ENCODE results near the gene ANKLE2. TPM values are rescaled to one million over a fixed set of nuclear protein-coding genes. Genes with fewer than 3 reads are reported as not detected.
"Not testable (repeated sequence)": the region's sequence is repeated elsewhere in the genome, so short reads cannot be mapped to it uniquely, and the experiment has no call there.

Gene ANKLE2
- total and polyA plus RNA-seq, 3 donors from 2014 or later = 103 to 204 (median 120) TPM

DNA sequence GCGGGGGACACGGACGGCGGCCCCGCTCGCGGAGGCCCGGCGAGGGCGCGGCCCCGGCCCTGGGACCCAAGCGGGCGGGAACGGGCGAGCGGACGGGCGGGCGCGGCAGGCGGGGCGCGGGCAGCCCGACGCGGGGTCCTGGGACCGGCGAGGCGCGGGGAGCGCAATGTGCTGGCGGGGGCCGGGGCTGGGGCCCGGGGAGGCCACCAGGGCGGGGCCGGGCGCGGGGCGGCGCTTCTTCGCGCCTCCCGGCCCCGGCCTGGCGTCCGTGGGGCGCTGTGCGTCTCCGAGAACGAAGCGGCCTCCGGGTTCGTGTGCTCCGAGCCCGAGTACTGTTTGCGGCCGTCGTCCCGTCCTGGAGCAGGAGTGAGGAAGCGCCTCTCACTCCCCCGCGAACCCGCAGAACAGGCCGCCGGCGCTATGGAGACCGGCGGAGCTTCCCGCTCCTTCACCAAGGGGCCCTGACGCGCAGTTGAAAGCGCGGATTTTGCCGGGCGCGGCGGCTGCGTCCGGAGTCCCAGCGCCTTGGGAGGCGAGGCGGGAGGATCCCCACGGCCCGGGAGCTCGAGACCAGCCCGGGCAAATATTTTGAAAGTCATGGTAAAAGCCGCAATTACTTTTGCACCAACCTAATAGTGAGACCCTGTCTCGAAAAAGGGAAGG lies 420 bp upstream of the ANKLE2 start:
- DNase-seq = peak; percentile 83
- Histone ChIP-seq H3K36me3 (ENCODE audit: low read depth, missing control alignments) (no peaks in the 10 kb centered on the region), H3K27me3 (no peaks in the 10 kb centered on the region), H3K4me1 (peaks cover 18% of the 10 kb centered on the region), H3K27ac (peak overlapping the region; percentile 93 to 94), H3K9me3 (no peaks in the 10 kb centered on the region), H3K4me3 (peak overlapping the region; percentile 81 to 88)
- intact Hi-C loops (cut with DNase I; ENCODE audit: low total_unique reads) = no loop called here
- TF ChIP-seq POLR2A (IDR thresholded peaks at IDR 0.05) = no peak
- 0% methylated on average over 6 to 31 of the region's 89 CpGs for WGBS, 2 donors

DNA sequence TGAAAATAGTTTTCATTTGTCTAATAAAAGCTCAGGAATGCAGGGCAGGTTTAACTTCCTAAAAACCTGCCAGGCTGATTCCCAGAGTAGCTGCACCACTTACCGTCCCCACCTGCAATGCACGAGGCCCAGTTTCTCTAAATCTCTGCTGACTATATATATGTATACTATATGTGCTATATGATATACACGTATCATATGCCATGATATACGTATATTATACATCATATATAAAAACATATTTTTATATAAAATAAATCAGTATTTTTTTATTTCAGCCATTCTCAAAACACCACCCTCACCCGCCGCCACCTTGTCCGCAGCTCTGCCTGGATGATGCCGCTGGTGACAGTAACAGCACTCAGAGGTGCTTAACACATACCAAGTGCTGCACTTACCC lies 2.3 kb downstream of the ANKLE2 start:
- Histone ChIP-seq H3K4me1 (peaks cover 9% of the 10 kb centered on the region), H3K36me3 (ENCODE audit: low read depth, missing control alignments) (no peaks in the 10 kb centered on the region), H3K4me3 (no peak overlapping the region), H3K27ac (no peak overlapping the region), H3K27me3 (no peaks in the 10 kb centered on the region), H3K9me3 (no peaks in the 10 kb centered on the region)
- DNase-seq = no peak
- 70 to 73% methylated on average over 8 of the region's 8 CpGs for WGBS, 2 donors
- intact Hi-C loops (cut with DNase I; ENCODE audit: low total_unique reads) = no loop called here
- TF ChIP-seq POLR2A (IDR thresholded peaks at IDR 0.05) = no peak
- TF ChIP-seq, protein P1, sequence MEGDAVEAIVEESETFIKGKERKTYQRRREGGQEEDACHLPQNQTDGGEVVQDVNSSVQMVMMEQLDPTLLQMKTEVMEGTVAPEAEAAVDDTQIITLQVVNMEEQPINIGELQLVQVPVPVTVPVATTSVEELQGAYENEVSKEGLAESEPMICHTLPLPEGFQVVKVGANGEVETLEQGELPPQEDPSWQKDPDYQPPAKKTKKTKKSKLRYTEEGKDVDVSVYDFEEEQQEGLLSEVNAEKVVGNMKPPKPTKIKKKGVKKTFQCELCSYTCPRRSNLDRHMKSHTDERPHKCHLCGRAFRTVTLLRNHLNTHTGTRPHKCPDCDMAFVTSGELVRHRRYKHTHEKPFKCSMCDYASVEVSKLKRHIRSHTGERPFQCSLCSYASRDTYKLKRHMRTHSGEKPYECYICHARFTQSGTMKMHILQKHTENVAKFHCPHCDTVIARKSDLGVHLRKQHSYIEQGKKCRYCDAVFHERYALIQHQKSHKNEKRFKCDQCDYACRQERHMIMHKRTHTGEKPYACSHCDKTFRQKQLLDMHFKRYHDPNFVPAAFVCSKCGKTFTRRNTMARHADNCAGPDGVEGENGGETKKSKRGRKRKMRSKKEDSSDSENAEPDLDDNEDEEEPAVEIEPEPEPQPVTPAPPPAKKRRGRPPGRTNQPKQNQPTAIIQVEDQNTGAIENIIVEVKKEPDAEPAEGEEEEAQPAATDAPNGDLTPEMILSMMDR (IDR thresholded peaks at IDR 0.05) = no peak

- H3K27ac ChIP-seq; intact Hi-C loops (cut with DNase I; ENCODE audit: low total_unique reads); H3K27me3 ChIP-seq; H3K36me3 ChIP-seq (ENCODE audit: low read depth, missing control alignments); DNase-seq; H3K9me3 ChIP-seq; H3K4me1 ChIP-seq; H3K4me3 ChIP-seq: not testable (repeated sequence)
- WGBS, 2 donors = 79 to 84% methylated on average over 28 of the region's 28 CpGs
Observed at GRCh38 chr12:132758825-132759224, 2.8 kb downstream of the ANKLE2 start.

DNA sequence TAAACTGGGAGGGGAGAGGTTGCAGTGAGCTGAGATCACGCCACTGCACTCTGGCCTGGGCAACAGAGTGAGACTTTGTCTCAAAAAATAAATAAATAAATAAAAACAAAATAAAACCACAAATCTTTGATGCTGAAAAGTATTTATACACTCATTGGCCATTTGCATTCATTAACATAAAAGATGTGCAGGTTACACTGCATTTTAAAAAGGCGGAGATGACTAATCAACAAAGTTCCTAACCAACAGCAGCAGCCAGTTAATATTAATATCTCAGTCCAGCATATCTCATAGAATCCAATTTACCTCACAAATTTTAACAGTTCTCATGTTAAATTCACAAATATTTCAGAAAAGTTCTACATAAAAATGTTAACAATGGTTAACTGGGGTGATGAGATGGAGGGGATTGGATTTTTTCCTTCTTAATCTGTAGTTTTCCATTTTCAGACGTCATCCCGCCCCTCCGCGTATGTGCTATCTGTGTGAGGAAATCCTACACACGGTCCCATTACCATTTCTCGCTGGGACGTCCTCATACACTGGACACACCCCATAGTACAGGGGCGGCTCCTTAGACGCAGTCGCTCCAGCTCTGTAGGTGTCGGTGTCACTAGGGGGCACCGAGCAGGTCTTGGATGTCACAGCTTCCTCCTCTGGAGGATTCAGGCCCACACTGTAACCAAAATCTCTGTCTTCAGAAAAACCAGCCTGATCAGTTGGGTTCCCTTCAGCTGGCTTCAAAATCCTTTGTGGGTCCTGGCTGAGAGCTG lies 7.3 kb downstream of the ANKLE2 start:
- intact Hi-C loops (cut with DNase I; ENCODE audit: low total_unique reads) = no loop called here
- Histone ChIP-seq H3K27me3 (no peaks in the 10 kb centered on the region), H3K9me3 (no peaks in the 10 kb centered on the region), H3K4me1 (no peaks in the 10 kb centered on the region), H3K27ac (no peak overlapping the region), H3K36me3 (ENCODE audit: low read depth, missing control alignments) (no peaks in the 10 kb centered on the region), H3K4me3 (no peak overlapping the region)
- TF ChIP-seq, protein P1 (IDR thresholded peaks at IDR 0.05) = no peak
- no peak for TF ChIP-seq POLR2A (IDR thresholded peaks at IDR 0.05)
- DNase-seq = no peak
- WGBS, 2 donors = 82 to 86% methylated on average over 14 of the region's 14 CpGs

DNA sequence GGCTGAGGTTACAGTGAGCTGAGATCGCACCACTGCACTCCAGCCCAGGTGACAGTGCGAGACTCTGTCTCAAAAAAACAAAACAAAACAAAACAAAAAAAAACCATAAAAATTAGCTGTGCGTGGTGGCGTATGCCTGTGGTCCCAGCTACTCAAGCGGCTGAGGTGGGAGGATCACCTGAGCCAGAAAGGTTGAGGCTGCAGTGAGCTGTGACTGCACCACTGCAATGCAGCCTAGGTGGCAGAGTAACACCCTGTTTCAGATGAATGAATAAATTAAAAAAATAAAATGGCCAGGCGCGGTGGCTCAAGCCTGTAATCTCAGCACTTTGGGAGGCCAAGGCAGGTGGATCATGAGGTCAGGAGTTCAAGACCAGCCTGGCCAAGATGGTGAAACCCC lies 8.0 kb downstream of the ANKLE2 start:
- H3K4me3 ChIP-seq; DNase-seq; H3K27me3 ChIP-seq; H3K4me1 ChIP-seq; intact Hi-C loops (cut with DNase I; ENCODE audit: low total_unique reads); H3K27ac ChIP-seq; H3K9me3 ChIP-seq; H3K36me3 ChIP-seq (ENCODE audit: low read depth, missing control alignments): not testable (repeated sequence)
- 94% methylated on average over 7 of the region's 7 CpGs for WGBS, 2 donors

GRCh38 chr12:132748319-132748718 lies 13.3 kb downstream of the ANKLE2 start:
- TF ChIP-seq, protein P1 (IDR thresholded peaks at IDR 0.05) = no peak
- no peak for TF ChIP-seq POLR2A (IDR thresholded peaks at IDR 0.05)
- Histone ChIP-seq H3K27me3 (no peaks in the 10 kb centered on the region), H3K9me3 (no peaks in the 10 kb centered on the region), H3K4me1 (no peaks in the 10 kb centered on the region), H3K36me3 (ENCODE audit: low read depth, missing control alignments) (no peaks in the 10 kb centered on the region), H3K27ac (no peak overlapping the region), H3K4me3 (no peak overlapping the region)
- intact Hi-C loops (cut with DNase I; ENCODE audit: low total_unique reads) = no loop called here
- WGBS, 2 donors = 92 to 93% methylated on average over 10 of the region's 10 CpGs
- DNase-seq = no peak

Measured in testis (tissue), 3 donors.